ENCODE results near the gene VLDLR.

Gene VLDLR

GRCh38 chr9:2621722-2622460 lies at the start of gene VLDLR:
Gene VLDLR, plus strand, starts transcription at chr9:2621787. Its CDS starts 403 bp downstream, at chr9:2622190.
- H3K4me1 ChIP-seq (ENCODE audit: insufficient read depth, low read length), result peaks cover 6% of the 10 kb centered on the region
- H3K4me3 ChIP-seq (ENCODE audit: low read depth in 1 of 2, low read length in 2 of 2), result peak within 1 kb of the TSS; percentile 67 to 73
- H3K9me3 ChIP-seq (ENCODE audit: low read length), result no peaks in the 10 kb centered on the region
- H3K27me3 ChIP-seq (ENCODE audit: control insufficient read depth in 1 of 2, insufficient read depth in 2 of 2, low read length in 2 of 2), result peaks cover 0 to 4% of the 10 kb centered on the region in 2 donors
- no peak within 1 kb of the TSS for H3K9ac ChIP-seq (ENCODE audit: low read length)
- no peaks in the 10 kb centered on the region for H3K36me3 ChIP-seq (ENCODE audit: insufficient read depth, low read length)
- H3K27ac ChIP-seq (ENCODE audit: low read depth, low read length), result peak within 1 kb of the TSS; percentile 0

- no peaks in the 10 kb centered on the region for H3K27me3 ChIP-seq (ENCODE audit: control insufficient read depth in 1 of 2, insufficient read depth in 2 of 2, low read length in 2 of 2)
- H3K4me1 ChIP-seq (ENCODE audit: insufficient read depth, low read length), result peaks cover 4% of the 10 kb centered on the region
- no peak overlapping the region for H3K27ac ChIP-seq (ENCODE audit: low read depth, low read length)
These were observed 47.4 kb upstream of the VLDLR start for GRCh38 chr9:2574203-2574602.

DNA sequence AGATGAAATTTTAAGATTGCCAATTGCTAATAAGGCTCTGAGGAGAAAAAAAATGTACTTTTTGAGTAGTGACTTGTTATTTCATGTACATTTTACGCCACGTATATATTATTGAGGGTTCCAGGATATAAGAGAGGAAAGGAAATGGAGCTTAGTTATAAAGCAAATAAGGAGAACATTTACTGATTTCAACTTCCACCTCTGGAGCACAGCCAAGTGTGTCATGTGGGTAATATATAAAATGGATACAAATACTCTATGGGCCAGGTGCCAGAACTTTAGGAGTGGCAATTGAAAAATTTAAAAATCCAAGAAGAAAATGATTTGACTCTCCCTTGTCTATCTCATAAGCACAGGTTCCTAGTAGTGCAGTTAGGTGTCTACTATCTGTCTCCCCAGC lies 45.0 kb upstream of the VLDLR start:
- Histone ChIP-seq H3K4me3 (ENCODE audit: low read depth in 1 of 2, low read length in 2 of 2) (no peak overlapping the region), H3K4me1 (ENCODE audit: insufficient read depth, low read length) (no peaks in the 10 kb centered on the region), H3K27ac (ENCODE audit: low read depth, low read length) (no peak overlapping the region), H3K36me3 (ENCODE audit: insufficient read depth, low read length) (no peaks in the 10 kb centered on the region), H3K9me3 (ENCODE audit: low read length) (no peaks in the 10 kb centered on the region), H3K27me3 (ENCODE audit: control insufficient read depth in 1 of 2, insufficient read depth in 2 of 2, low read length in 2 of 2) (no peaks in the 10 kb centered on the region), H3K9ac (ENCODE audit: low read length) (no peak overlapping the region)

More at GRCh38 chr9:2574203-2574602, 47.4 kb upstream of the VLDLR start:
- no peak overlapping the region for H3K4me3 ChIP-seq (ENCODE audit: low read depth in 1 of 2, low read length in 2 of 2)
- no peaks in the 10 kb centered on the region for H3K36me3 ChIP-seq (ENCODE audit: insufficient read depth, low read length)
- H3K9me3 ChIP-seq (ENCODE audit: low read length), result no peaks in the 10 kb centered on the region
- no peak overlapping the region for H3K9ac ChIP-seq (ENCODE audit: low read length)

DNA sequence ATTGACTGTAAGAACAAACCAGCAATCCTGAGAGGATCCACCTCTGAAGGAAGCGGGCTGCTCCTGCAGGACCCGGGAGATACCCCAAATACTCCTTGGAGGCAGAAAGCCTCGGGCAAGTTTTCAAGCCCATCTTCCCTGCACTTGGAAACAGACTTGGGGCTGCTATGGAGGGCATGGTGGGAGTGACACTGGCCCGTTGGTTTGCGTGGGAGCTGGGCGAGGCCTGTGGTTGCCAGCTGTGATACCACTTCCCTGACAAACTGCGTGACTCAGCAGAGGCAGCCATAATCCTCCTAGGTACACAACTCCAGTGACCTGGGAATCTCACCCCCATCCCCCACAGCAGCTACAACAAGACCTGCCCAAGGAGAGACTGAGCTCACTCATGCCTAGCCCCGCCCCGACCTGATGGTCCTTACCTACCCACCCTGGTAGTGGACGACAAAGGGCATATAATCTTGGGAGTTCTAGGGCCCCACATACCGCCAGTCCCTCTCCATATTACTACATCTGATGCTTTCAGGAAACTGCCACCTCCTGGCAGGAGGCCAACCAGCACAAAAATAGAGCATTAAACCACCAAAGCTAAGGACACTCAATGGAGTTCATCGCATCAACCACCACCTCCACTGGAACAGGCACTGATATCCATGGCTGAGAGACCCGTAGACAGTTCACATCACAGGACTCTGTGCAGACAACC lies 38.1 kb upstream of the VLDLR start:
- Histone ChIP-seq H3K9me3 (ENCODE audit: low read length) (no peaks in the 10 kb centered on the region), H3K9ac (ENCODE audit: low read length) (no peak overlapping the region), H3K27ac (ENCODE audit: low read depth, low read length) (no peak overlapping the region), H3K27me3 (ENCODE audit: control insufficient read depth in 1 of 2, insufficient read depth in 2 of 2, low read length in 2 of 2) (no peaks in the 10 kb centered on the region), H3K4me3 (ENCODE audit: low read depth in 1 of 2, low read length in 2 of 2) (no peak overlapping the region), H3K4me1 (ENCODE audit: insufficient read depth, low read length) (no peaks in the 10 kb centered on the region), H3K36me3 (ENCODE audit: insufficient read depth, low read length) (no peaks in the 10 kb centered on the region)

DNA sequence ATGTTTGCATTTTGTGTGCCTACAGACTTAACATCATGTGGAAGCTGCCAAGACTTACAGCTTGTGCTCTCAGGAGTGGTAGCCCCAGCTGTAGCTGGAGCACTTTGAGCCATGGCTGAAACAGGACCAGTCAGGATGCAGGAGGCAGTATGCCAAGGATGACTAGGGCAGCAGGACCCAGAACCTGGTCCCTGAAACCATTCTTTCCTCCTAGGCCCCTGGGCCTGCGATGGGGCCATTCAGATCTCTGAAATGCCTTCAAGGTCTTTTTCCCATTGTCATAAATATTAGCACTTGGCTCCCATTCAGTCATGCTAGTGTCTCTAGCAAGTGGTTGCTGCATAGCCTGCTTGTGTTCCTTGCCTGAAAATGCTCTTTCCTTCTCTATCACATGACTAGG lies 29.6 kb upstream of the VLDLR start:
- Histone ChIP-seq H3K4me3 (ENCODE audit: low read depth in 1 of 2, low read length in 2 of 2) (peak overlapping the region in 1 of 2 donors; percentile 20), H3K9me3 (ENCODE audit: low read length) (peaks cover 10% of the 10 kb centered on the region), H3K27me3 (ENCODE audit: control insufficient read depth in 1 of 2, insufficient read depth in 2 of 2, low read length in 2 of 2) (no peaks in the 10 kb centered on the region), H3K27ac (ENCODE audit: low read depth, low read length) (no peak overlapping the region), H3K36me3 (ENCODE audit: insufficient read depth, low read length) (no peaks in the 10 kb centered on the region), H3K4me1 (ENCODE audit: insufficient read depth, low read length) (no peaks in the 10 kb centered on the region), H3K9ac (ENCODE audit: low read length) (no peak overlapping the region)

DNA sequence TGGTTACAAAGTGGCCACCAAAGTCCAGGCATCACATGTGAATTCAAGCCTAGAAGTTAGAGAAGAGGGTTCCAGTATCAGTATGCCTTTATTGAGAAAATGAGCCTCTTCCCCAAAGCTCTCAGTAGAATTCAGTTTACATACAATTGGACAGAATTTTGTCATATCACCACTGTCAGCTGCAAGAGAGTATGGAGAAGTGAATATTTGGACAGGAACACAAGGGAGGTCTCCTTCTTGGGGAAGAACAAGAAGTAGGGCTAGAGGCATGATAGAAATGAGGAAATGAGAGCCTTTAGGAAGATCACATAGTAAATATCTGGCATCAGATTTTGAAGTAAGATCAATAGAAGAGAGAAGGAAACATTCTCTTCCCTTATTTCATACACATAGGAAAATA lies 27.8 kb upstream of the VLDLR start:
- peaks cover 10% of the 10 kb centered on the region for H3K9me3 ChIP-seq (ENCODE audit: low read length)
- H3K9ac ChIP-seq (ENCODE audit: low read length), result no peak overlapping the region
- H3K4me1 ChIP-seq (ENCODE audit: insufficient read depth, low read length), result no peaks in the 10 kb centered on the region
- no peak overlapping the region for H3K27ac ChIP-seq (ENCODE audit: low read depth, low read length)
- H3K36me3 ChIP-seq (ENCODE audit: insufficient read depth, low read length), result no peaks in the 10 kb centered on the region
- H3K4me3 ChIP-seq (ENCODE audit: low read depth in 1 of 2, low read length in 2 of 2), result no peak overlapping the region
- no peaks in the 10 kb centered on the region for H3K27me3 ChIP-seq (ENCODE audit: control insufficient read depth in 1 of 2, insufficient read depth in 2 of 2, low read length in 2 of 2)

DNA sequence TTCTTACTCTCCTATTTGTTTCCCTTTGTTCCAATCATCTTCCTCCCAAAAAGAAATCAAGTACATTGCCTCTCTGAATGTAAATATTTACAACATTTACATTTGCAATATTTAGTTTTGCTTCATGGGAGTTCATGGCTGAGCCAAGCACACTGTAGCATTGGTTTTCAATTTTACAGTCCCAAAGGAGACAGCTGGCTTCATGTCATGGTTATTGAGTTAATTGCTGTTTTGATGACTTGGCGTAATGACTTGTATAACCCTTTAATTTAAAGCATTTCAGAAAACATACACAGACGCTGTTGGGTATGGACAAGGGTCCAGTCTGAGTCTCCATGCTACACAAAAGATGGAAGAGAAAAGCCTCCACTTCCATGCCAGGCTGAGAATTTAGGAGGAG lies 25.6 kb upstream of the VLDLR start:
- no peaks in the 10 kb centered on the region for H3K36me3 ChIP-seq (ENCODE audit: insufficient read depth, low read length)
- no peaks in the 10 kb centered on the region for H3K4me1 ChIP-seq (ENCODE audit: insufficient read depth, low read length)
- H3K9me3 ChIP-seq (ENCODE audit: low read length), result peaks cover 10% of the 10 kb centered on the region
- no peaks in the 10 kb centered on the region for H3K27me3 ChIP-seq (ENCODE audit: control insufficient read depth in 1 of 2, insufficient read depth in 2 of 2, low read length in 2 of 2)
- H3K27ac ChIP-seq (ENCODE audit: low read depth, low read length), result no peak overlapping the region
- no peak overlapping the region for H3K9ac ChIP-seq (ENCODE audit: low read length)
- no peak overlapping the region for H3K4me3 ChIP-seq (ENCODE audit: low read depth in 1 of 2, low read length in 2 of 2)

DNA sequence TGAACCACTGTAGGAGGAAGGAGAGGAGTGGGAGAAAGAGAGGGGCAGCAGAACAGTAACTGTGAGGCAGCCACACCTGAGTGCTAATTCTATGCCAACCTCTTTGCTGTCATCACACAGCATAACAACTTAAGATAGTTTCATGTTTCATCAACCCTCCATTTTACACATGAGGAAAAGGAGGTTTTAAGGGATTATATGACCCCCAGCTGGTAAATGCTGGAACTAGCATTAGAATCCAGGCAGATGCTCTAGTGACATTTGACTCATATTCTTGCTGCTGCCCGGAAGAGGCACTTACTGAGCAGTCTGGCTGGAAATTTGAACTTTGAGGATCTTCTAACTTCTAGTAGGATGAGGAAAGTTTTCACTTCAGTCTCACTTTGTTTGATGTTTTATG lies 24.1 kb upstream of the VLDLR start:
- Histone ChIP-seq H3K27ac (ENCODE audit: low read depth, low read length) (no peak overlapping the region), H3K4me3 (ENCODE audit: low read depth in 1 of 2, low read length in 2 of 2) (no peak overlapping the region), H3K9me3 (ENCODE audit: low read length) (peaks cover 5% of the 10 kb centered on the region), H3K27me3 (ENCODE audit: control insufficient read depth in 1 of 2, insufficient read depth in 2 of 2, low read length in 2 of 2) (no peaks in the 10 kb centered on the region), H3K36me3 (ENCODE audit: insufficient read depth, low read length) (no peaks in the 10 kb centered on the region), H3K9ac (ENCODE audit: low read length) (no peak overlapping the region), H3K4me1 (ENCODE audit: insufficient read depth, low read length) (no peaks in the 10 kb centered on the region)

- Histone ChIP-seq H3K27ac (ENCODE audit: low read depth, low read length) (no peak overlapping the region), H3K9ac (ENCODE audit: low read length) (no peak overlapping the region), H3K9me3 (ENCODE audit: low read length) (no peaks in the 10 kb centered on the region), H3K27me3 (ENCODE audit: control insufficient read depth in 1 of 2, insufficient read depth in 2 of 2, low read length in 2 of 2) (no peaks in the 10 kb centered on the region), H3K36me3 (ENCODE audit: insufficient read depth, low read length) (no peaks in the 10 kb centered on the region), H3K4me1 (ENCODE audit: insufficient read depth, low read length) (no peaks in the 10 kb centered on the region), H3K4me3 (ENCODE audit: low read depth in 1 of 2, low read length in 2 of 2) (no peak overlapping the region)
These were observed 21.7 kb upstream of the VLDLR start for GRCh38 chr9:2599896-2600295.

DNA sequence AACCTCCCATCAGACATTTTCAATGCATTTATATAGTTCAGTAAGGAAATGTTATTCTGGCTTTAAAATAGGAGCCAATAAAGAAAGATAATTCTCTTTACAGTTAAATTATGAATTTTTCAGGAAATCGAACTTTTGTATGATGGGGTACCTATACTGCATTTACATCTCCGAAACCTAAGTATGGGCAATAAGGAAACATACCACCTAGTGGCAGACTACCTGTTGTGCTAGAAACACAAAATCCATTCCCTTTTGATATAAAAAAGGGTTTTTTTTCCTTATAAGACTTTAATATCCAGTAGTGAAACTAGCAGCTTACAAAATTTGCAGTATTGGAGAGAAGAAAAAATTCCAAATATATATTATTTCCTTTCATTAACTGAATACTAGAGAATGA lies 21.3 kb upstream of the VLDLR start:
- no peaks in the 10 kb centered on the region for H3K4me1 ChIP-seq (ENCODE audit: insufficient read depth, low read length)
- H3K27ac ChIP-seq (ENCODE audit: low read depth, low read length), result no peak overlapping the region
- no peaks in the 10 kb centered on the region for H3K9me3 ChIP-seq (ENCODE audit: low read length)
- no peak overlapping the region for H3K9ac ChIP-seq (ENCODE audit: low read length)
- H3K27me3 ChIP-seq (ENCODE audit: control insufficient read depth in 1 of 2, insufficient read depth in 2 of 2, low read length in 2 of 2), result no peaks in the 10 kb centered on the region
- no peaks in the 10 kb centered on the region for H3K36me3 ChIP-seq (ENCODE audit: insufficient read depth, low read length)
- no peak overlapping the region for H3K4me3 ChIP-seq (ENCODE audit: low read depth in 1 of 2, low read length in 2 of 2)

DNA sequence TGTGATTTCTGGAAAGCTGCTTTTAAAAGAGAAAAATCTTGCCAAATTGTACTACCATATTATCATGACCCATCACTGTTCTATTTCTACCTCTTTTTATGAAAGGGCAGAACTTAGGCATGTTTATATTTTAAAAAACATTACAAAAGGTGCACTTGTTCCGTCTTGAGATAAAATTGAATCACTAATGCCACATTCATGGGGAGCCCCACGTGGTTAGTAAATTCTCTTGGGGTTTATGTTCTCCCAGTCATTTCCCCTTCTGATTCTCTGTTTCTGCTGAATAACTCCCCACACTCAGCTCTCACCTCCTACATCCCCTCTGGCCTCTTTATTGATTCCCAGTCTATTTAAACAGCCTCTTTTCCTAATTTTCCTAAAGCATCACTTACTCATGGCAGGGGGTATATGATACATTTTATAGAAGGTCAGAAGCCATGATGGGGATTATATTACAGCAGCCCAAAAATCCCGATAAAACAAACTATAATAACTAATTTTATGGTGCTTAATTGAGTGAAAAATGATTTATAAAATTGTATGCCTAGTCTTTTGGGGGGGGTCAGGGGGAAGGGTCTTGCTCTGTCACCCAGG lies 19.7 kb upstream of the VLDLR start:
- no peaks in the 10 kb centered on the region for H3K36me3 ChIP-seq (ENCODE audit: insufficient read depth, low read length)
- no peaks in the 10 kb centered on the region for H3K4me1 ChIP-seq (ENCODE audit: insufficient read depth, low read length)
- H3K27me3 ChIP-seq (ENCODE audit: control insufficient read depth in 1 of 2, insufficient read depth in 2 of 2, low read length in 2 of 2), result no peaks in the 10 kb centered on the region
- H3K4me3 ChIP-seq (ENCODE audit: low read depth in 1 of 2, low read length in 2 of 2), result no peak overlapping the region
- H3K9me3 ChIP-seq (ENCODE audit: low read length), result no peaks in the 10 kb centered on the region
- H3K27ac ChIP-seq (ENCODE audit: low read depth, low read length), result no peak overlapping the region
- no peak overlapping the region for H3K9ac ChIP-seq (ENCODE audit: low read length)

Data from muscle layer of colon (tissue), 2 donors.